K562 (cell line): ENCODE measurements around the gene FOXO3. TPM values are rescaled to one million over a fixed set of nuclear protein-coding genes. Genes with fewer than 3 reads are reported as not detected.
A peak's percentile ranks its signal among the peaks of the same experiment; 100 is the strongest.

Source experiments
- BRF1 ChIP-seq: IDR thresholded peaks from 3 replicates; pipeline ENCODE4 v1.6.1; 2011; ENCODE audit warnings: borderline replicate concordance, mild to moderate bottlenecking; ENCODE audit not compliant: insufficient read length; ENCODE audit errors: extremely low read depth
- CBX1 ChIP-seq: sonication (generic); IDR thresholded peaks from 2 replicates; pipeline ENCODE4 v1.6.1; 2016; ENCODE audit warnings: antibody characterized with exemption, low read depth, mild to moderate bottlenecking
- CC2D1A ChIP-seq: fragments of 450-650 bp; IDR thresholded peaks from 2 replicates; pipeline ENCODE4 v1.6.1; 2017; ENCODE audit warnings: mild to moderate bottlenecking
- CCNT2 ChIP-seq: IDR thresholded peaks from 2 replicates; pipeline ENCODE4 v1.6.1; 2011; ENCODE audit warnings: borderline replicate concordance, low read depth, mild to moderate bottlenecking, moderate library complexity, mixed read lengths, low read length; ENCODE audit not compliant: insufficient read length; ENCODE audit errors: extremely low read depth
- CHCHD3 ChIP-seq: fragments of 250-450 bp; sonication (Bioruptor Pico); IDR thresholded peaks from 2 replicates; pipeline ENCODE4 v2.1.2; 2022; ENCODE audit warnings: mild to moderate bottlenecking
- HDAC8 ChIP-seq: fragments of 450-650 bp; IDR thresholded peaks from 2 replicates; pipeline ENCODE4 v1.6.1; 2016; ENCODE audit warnings: mild to moderate bottlenecking, missing genetic modification characterization, moderate library complexity, missing compliant biosample characterization
- KAT2B ChIP-seq: IDR thresholded peaks from one replicate; pipeline ENCODE4 v1.6.1; 2012; ENCODE audit warnings: low read depth, mild to moderate bottlenecking, control low read depth, inconsistent platforms, low read length, moderate library complexity
- MLLT1 ChIP-seq, 2 experiments: fragments of 450-650 bp; IDR thresholded peaks; 2 replicates each; pipeline ENCODE4 v1.6.1; 2016
- NCOA2 ChIP-seq, 2 experiments: fragments of 450-650 bp; IDR thresholded peaks; 2 replicates each; pipeline ENCODE4 v1.6.1; 2018; ENCODE audit warnings: mild to moderate bottlenecking in 2 of 2, moderate library complexity in 1 of 2; ENCODE audit not compliant: partially characterized antibody in 2 of 2
- OTX1 ChIP-seq: fragments of 450-650 bp; formaldehyde crosslinking; IDR thresholded peaks from 2 replicates; pipeline ENCODE4 v1.4.0; 2022; ENCODE audit warnings: mild to moderate bottlenecking
- POLR2B ChIP-seq: fragments of 450-650 bp; IDR thresholded peaks from 2 replicates; pipeline ENCODE4 v1.6.1; 2018; ENCODE audit warnings: low read depth; ENCODE audit not compliant: partially characterized antibody
- POLR2G ChIP-seq: fragments of 200-400 bp; formaldehyde crosslinking; IDR thresholded peaks from 2 replicates; pipeline ENCODE4 v1.6.1; 2017; ENCODE audit warnings: low read depth, mild to moderate bottlenecking, antibody characterized with exemption, low read length, moderate library complexity
- SIN3B ChIP-seq: fragments of 450-650 bp; IDR thresholded peaks from 2 replicates; pipeline ENCODE4 v1.6.1; 2017; ENCODE audit warnings: low read depth, mild to moderate bottlenecking, moderate library complexity
- SMAD4 ChIP-seq: fragments of 250-450 bp; sonication (Bioruptor Pico); conservative IDR thresholded peaks from 2 replicates; pipeline ENCODE4 v1.8.0; 2021; ENCODE audit warnings: inconsistent platforms, mild to moderate bottlenecking, moderate library complexity
- STAT5B ChIP-seq: fragments of 250-450 bp; sonication (Bioruptor Pico); IDR thresholded peaks from 2 replicates; pipeline ENCODE4 v1.8.0; 2021; ENCODE audit warnings: mild to moderate bottlenecking, inconsistent platforms
- TBL1XR1 ChIP-seq, 2 experiments: IDR thresholded peaks; 2 replicates each; pipeline ENCODE4 v1.6.1; 2012; ENCODE audit warnings: improper control_type of control experiment in 2 of 2, low read length in 2 of 2, mild to moderate bottlenecking in 1 of 2
- TFAP4 ChIP-seq: sonication (generic); formaldehyde crosslinking; IDR thresholded peaks from 2 replicates; pipeline ENCODE4 v1.8.0; 2022; ENCODE audit warnings: missing genetic modification reagents, mild to moderate bottlenecking, moderate library complexity, borderline replicate concordance
- THAP12 ChIP-seq: fragments of 250-450 bp; sonication (Bioruptor Pico); IDR thresholded peaks from 2 replicates; pipeline ENCODE4 v1.9.0; 2021; ENCODE audit warnings: mild to moderate bottlenecking, inconsistent platforms
- THRA ChIP-seq: fragments of 450-650 bp; IDR thresholded peaks from 2 replicates; pipeline ENCODE4 v1.6.1; 2017; ENCODE audit warnings: mild to moderate bottlenecking, moderate library complexity
- ZC3H11A ChIP-seq: IDR thresholded peaks from 2 replicates; pipeline ENCODE4 v1.6.1; 2012; ENCODE audit warnings: low read depth, low read length, improper control_type of control experiment
- ZEB2 ChIP-seq: fragments of 450-650 bp; IDR thresholded peaks from 2 replicates; pipeline ENCODE4 v1.6.1; 2016
- ZFP1 ChIP-seq: fragments of 450-650 bp; formaldehyde crosslinking; IDR thresholded peaks from 2 replicates; pipeline ENCODE4 v1.4.0; 2020; ENCODE audit warnings: mild to moderate bottlenecking, mixed read lengths
- ZNF695 ChIP-seq: fragments of 450-650 bp; formaldehyde crosslinking; IDR thresholded peaks from 2 replicates; pipeline ENCODE4 v1.4.0; 2020; ENCODE audit warnings: mild to moderate bottlenecking, moderate library complexity
- ZNF76 ChIP-seq: fragments of 250-450 bp; sonication (Bioruptor Pico); IDR thresholded peaks from 2 replicates; pipeline ENCODE4 v1.4.0; 2020; ENCODE audit warnings: mild to moderate bottlenecking, moderate library complexity, borderline replicate concordance
- polyA plus RNA-seq, 8 experiments: library from polyadenylated mRNA; depleted of rRNA in 4 of 8; stranded (reverse) in 5 of 8; unstranded in 3 of 8; fragments of >200 nt; fragmentation: Nextera tagmentation in 2 of 8; fragmentation: Illumina TruSeq in 1 of 8; extraction: Ambion mirVana in 2 of 8; extraction: Trizol in 1 of 8; gene quantifications; 2 replicates each; pipeline versions ENCODE4 v1.2.1 to v1.2.3, GENCODE V29; 2011 to 2014; ENCODE audit warnings: inconsistent platforms in 1 of 8, missing spikeins in 1 of 8
- total RNA-seq, 7 experiments: library from RNA; depleted of rRNA in 6 of 7; stranded (reverse); fragments of >200 nt in 6 of 7; fragmentation: Illumina TruSeq in 2 of 7; extraction: Trizol in 2 of 7; gene quantifications; 2 replicates each; pipeline versions ENCODE4 v1.2.1 to v1.2.3, GENCODE V29; 2011 to 2021; ENCODE audit warnings: low replicate concordance in 1 of 7

The FOXO3 gene
- total and polyA plus RNA-seq, 9 of the 15 experiments (the other 6 are each of a cell fraction or from before 2014, with no cell fraction given), result 3.0 to 14.6 (median 6.0) TPM

GRCh38 chr6:108630050-108630714, 69.5 kb downstream of the FOXO3 start (continued):
- no peak for TF ChIP-seq THAP12 (CRISPR knock-in tag)
- TF ChIP-seq CCNT2, result no peak
- TF ChIP-seq ZNF695 (CRISPR knock-in tag), result no peak
- TF ChIP-seq ZC3H11A, result no peak
- TF ChIP-seq SIN3B, result no peak
- no peak for TF ChIP-seq BRF1
- TF ChIP-seq OTX1 (CRISPR knock-in tag), result peak; percentile 85
- no peak for TF ChIP-seq NCOA2 (IDR thresholded peaks at IDR 0.05; ENCODE audit: partially characterized antibody in 2 of 2)
- TF ChIP-seq ZFP1 (CRISPR knock-in tag), result no peak
- TF ChIP-seq CBX1, result no peak
- TF ChIP-seq ZNF76 (CRISPR knock-in tag), result no peak
- 0 out of 2 replicates have a peak, but pooled peaks have one; percentile 25 for TF ChIP-seq CC2D1A
- no peak for TF ChIP-seq HDAC8 (tag)
- no peak for TF ChIP-seq TFAP4 (CRISPR knock-in tag)
- no peak for TF ChIP-seq POLR2G
- no peak for TF ChIP-seq THRA
- TF ChIP-seq POLR2B, result no peak
- TF ChIP-seq ZEB2, result peak; percentile 72
- TF ChIP-seq MLLT1 (IDR thresholded peaks at IDR 0.05), result peak; percentile 69 to 83; a peak in 2 of 4 replicates
- TF ChIP-seq TBL1XR1 (IDR thresholded peaks at IDR 0.05; ENCODE audit: low read length in 2 of 2), result 0 out of 4 replicates have a peak, but pooled peaks of 1 of the 2 experiments have one; percentile 40
- TF ChIP-seq STAT5B (CRISPR knock-in tag), result no peak
- no peak for TF ChIP-seq CHCHD3 (CRISPR knock-in tag)
- TF ChIP-seq SMAD4 (CRISPR knock-in tag), result peak; percentile 72
- TF ChIP-seq KAT2B, result no peak
